Measurements from ENCODE around the gene CYP3A7.

DNA sequence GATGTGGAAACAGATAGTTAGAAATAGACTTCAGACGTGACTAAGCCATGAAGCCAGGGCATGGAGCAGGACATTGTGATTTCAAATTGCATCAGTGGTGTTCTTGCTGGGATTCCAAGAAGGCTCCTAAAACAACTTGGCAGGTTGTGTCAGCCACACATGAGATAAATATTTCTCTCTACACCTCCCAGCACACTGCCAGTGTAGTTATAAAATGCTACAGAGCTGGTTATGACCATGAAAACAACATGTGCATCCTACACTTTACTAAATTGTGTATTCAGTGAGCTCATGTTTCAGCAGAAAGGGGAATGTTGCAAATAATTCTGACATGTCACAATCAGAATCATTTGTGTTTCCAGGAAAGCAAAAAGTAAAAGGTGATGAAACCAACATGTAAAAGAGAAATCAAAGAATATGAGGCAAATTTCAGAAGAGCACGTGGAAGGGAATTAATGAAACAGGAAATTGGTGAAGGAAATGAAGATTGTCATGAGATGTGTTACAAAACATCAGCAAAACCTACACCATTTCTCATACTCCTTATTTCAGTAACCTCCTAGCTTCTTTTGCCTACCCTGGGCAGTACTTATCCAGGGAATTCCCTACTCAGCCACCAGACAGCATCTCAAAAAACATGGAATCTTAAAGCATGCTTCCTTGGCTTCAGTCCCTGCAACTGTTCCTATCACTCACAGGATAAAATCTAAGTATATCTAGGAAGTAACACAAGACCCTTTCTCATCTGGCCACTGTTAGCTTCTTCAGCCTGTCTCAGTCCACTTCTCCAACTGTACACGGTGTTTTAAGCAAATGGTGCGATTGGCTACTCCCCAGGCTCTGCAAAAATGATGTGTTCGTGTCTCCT, 5.8 kb upstream of the CYP3A7 start:
- TF ChIP-seq, protein P1, sequence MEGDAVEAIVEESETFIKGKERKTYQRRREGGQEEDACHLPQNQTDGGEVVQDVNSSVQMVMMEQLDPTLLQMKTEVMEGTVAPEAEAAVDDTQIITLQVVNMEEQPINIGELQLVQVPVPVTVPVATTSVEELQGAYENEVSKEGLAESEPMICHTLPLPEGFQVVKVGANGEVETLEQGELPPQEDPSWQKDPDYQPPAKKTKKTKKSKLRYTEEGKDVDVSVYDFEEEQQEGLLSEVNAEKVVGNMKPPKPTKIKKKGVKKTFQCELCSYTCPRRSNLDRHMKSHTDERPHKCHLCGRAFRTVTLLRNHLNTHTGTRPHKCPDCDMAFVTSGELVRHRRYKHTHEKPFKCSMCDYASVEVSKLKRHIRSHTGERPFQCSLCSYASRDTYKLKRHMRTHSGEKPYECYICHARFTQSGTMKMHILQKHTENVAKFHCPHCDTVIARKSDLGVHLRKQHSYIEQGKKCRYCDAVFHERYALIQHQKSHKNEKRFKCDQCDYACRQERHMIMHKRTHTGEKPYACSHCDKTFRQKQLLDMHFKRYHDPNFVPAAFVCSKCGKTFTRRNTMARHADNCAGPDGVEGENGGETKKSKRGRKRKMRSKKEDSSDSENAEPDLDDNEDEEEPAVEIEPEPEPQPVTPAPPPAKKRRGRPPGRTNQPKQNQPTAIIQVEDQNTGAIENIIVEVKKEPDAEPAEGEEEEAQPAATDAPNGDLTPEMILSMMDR (IDR thresholded peaks at IDR 0.05), result no peak
- TF ChIP-seq POLR2A (IDR thresholded peaks at IDR 0.05), result no peak
